SJSA1 (cell line): Measurements from ENCODE around the gene WEE1. TPM values are rescaled to one million over a fixed set of nuclear protein-coding genes. Genes with fewer than 3 reads are reported as not detected.

Experiments used
- DNase-seq, 2 experiments: peaks; one replicate each; pipeline ENCODE4 v3.0.0-alpha.2; 2015 to 2020; ENCODE audit warnings: low spot score in 2 of 2, low read depth in 1 of 2
- H3K27ac ChIP-seq: fragments of 250-450 bp; sonication (Bioruptor Pico); 2 replicates; pipeline ENCODE4 v1.5.1; 2020; ENCODE audit warnings: mild to moderate bottlenecking, moderate library complexity
- H3K27me3 ChIP-seq: fragments of 250-450 bp; sonication (Bioruptor Pico); replicated peaks from 2 replicates; pipeline ENCODE4 v1.5.1; 2020; ENCODE audit warnings: mild to moderate bottlenecking, moderate library complexity
- H3K36me3 ChIP-seq: fragments of 250-450 bp; sonication (Bioruptor Pico); 2 replicates; pipeline ENCODE4 v1.5.1; 2020; ENCODE audit warnings: mild to moderate bottlenecking
- H3K4me1 ChIP-seq: fragments of 250-450 bp; sonication (Bioruptor Pico); replicated peaks from 2 replicates; pipeline ENCODE4 v1.6.1; 2021; ENCODE audit warnings: mild to moderate bottlenecking
- H3K4me3 ChIP-seq: fragments of 250-450 bp; sonication (Bioruptor Pico); 2 replicates; pipeline ENCODE4 v1.5.1; 2020; ENCODE audit warnings: mild to moderate bottlenecking
- H3K9me3 ChIP-seq: fragments of 250-450 bp; sonication (Bioruptor Pico); replicated peaks from 2 replicates; pipeline ENCODE4 v1.5.1; 2020; ENCODE audit warnings: mild to moderate bottlenecking
- total RNA-seq: library from RNA; depleted of rRNA; stranded (reverse); fragments of >200 nt; shearing (Covaris generic); gene quantifications from 2 replicates; pipeline ENCODE4 v1.2.3, GENCODE V29; 2014

The WEE1 gene
- total RNA-seq, 1 experiment from 2014 or later = 44.3 TPM

DNA sequence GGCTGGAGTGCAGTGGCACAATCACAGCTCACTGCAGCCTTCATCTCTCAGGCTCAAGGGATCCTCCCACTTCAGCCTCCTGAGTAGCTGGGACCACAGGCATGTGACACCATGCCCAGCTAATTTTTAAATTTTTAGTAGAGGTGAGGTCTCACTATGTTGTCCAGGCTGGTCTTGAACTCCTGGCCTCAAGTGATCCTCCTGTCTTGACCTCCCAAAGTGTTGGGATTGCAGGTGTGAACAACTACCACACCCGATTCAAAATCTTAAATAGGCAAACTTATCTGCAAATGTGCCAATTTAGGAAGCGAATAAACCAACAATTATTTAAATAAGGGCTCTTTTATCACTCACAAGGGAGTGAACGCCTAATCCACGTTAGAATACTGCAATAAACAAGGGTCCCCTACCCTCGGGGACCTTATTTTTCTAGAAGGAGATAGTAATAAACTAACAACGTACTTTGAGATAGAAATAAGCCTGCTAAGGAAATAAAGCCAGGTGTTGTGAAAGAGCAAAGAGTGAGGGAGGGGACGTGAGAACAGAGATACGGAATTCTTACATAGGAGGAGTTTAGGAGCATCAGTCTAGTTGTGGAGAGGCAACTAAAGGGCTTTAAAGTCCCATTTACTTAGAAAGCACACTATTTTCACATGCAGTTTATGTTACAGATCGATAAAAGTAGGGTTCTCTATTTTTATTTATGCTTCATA lies 3.0 kb upstream of the WEE1 start:
- H3K36me3 ChIP-seq = peaks cover 15% of the 10 kb centered on the region
- peaks cover 46% of the 10 kb centered on the region for H3K4me1 ChIP-seq
- no peaks in the 10 kb centered on the region for H3K27me3 ChIP-seq
- no peak overlapping the region for H3K27ac ChIP-seq
- no peaks in the 10 kb centered on the region for H3K9me3 ChIP-seq
- no peak for DNase-seq
- no peak overlapping the region for H3K4me3 ChIP-seq

- Histone ChIP-seq H3K36me3 (peaks cover 22% of the 10 kb centered on the region), H3K27ac (peak overlapping the region; percentile 92; the same call in 1 of the 2 replicates), H3K4me3 (no peak overlapping the region), H3K9me3 (no peaks in the 10 kb centered on the region), H3K27me3 (no peaks in the 10 kb centered on the region), H3K4me1 (peaks cover 41% of the 10 kb centered on the region)
- no peak for DNase-seq
These were observed 2.3 kb upstream of the WEE1 start for GRCh38 chr11:9571071-9571762.

DNA sequence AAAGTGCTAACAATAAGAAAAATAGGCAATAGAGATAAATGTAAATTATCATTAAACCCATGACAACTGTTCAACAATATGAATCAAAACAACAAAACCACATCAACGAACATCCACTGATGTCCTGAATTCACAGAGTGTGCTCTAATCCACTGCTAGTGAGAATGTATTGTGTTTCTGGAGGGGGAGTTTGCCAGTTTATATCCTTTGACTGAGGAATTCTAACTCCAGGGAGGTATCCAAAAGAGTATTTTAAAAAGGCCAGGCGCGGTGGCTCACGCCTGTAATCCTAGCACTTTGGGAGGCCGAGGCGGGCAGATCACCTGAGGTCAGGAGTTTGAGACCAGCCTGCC lies 1.7 kb upstream of the WEE1 start:
- peak overlapping the region; percentile 92; the same call in 1 of the 2 replicates for H3K27ac ChIP-seq
- no peak for DNase-seq
- H3K4me1 ChIP-seq = peaks cover 36% of the 10 kb centered on the region
- no peaks in the 10 kb centered on the region for H3K27me3 ChIP-seq
- no peak overlapping the region for H3K4me3 ChIP-seq
- peaks cover 28% of the 10 kb centered on the region for H3K36me3 ChIP-seq
- no peaks in the 10 kb centered on the region for H3K9me3 ChIP-seq

DNA sequence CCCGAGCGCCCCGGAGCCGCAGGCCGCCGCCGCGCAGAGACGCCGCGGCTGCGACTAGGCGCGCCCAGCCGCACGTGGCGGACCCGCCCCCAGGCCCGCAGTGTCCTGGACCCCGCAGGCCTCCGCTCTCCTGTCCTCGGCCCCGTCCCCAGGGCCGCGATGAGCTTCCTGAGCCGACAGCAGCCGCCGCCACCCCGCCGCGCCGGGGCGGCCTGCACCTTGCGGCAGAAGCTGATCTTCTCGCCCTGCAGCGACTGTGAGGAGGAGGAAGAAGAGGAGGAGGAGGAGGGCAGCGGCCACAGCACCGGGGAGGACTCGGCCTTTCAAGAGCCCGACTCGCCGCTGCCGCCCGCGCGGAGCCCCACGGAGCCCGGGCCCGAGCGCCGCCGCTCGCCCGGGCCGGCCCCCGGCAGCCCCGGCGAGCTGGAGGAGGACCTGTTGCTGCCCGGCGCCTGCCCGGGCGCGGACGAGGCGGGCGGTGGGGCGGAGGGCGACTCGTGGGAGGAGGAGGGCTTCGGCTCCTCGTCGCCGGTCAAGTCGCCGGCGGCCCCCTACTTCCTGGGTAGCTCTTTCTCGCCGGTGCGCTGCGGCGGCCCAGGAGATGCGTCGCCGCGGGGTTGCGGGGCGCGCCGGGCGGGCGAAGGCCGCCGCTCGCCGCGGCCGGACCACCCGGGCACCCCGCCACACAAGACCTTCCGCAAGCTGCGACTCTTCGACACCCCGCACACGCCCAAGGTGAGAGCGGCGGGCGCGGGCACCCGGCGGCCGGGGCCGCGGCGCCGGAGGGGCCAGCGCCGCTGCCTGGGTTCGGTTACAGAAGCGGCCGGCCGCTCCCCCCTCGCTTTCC lies 528 bp downstream of the WEE1 start:
- Histone ChIP-seq H3K27ac (peak overlapping the region; percentile 91), H3K9me3 (no peaks in the 10 kb centered on the region), H3K36me3 (peaks cover 47% of the 10 kb centered on the region), H3K4me3 (peak overlapping the region; percentile 93), H3K27me3 (no peaks in the 10 kb centered on the region), H3K4me1 (peaks cover 18% of the 10 kb centered on the region)
- no peak for DNase-seq

DNA sequence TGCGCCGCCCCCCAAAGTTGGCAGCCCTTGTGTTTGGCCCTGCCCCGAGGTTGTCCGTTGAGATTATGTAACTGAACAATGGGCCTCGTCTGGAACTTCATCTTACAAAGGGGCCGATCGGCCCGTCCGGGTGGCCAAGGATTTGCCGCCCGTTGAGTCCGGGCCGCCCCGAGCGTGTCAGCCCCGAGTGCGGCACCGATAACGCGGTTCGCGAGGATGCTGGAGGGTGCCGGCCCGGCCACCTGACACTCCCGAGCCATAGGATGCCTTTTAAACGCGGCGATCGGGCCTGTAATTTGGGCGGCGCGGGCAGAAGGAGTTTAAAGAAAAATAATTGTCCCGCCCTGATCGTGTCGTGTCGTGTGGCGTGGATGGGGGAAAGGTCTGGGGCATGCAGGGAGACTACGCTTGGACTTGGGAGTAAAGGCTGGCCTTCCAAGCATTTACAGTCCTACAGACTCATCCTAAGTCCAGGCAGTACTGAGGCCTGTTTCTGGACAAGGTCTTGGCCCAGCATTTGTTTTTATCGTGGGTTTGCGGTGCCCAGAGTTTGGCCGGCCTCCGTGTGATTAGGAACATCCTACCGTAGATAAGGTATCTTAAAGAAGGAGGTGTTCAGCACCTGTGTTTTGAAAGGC lies 1.3 kb downstream of the WEE1 start:
- peaks cover 11% of the 10 kb centered on the region for H3K4me1 ChIP-seq
- H3K36me3 ChIP-seq = peaks cover 54% of the 10 kb centered on the region
- no peaks in the 10 kb centered on the region for H3K27me3 ChIP-seq
- peak overlapping the region; percentile 93 for H3K4me3 ChIP-seq
- H3K27ac ChIP-seq = peak overlapping the region; percentile 91
- H3K9me3 ChIP-seq = no peaks in the 10 kb centered on the region
- peak in 1 of 2 experiments; percentile 20 for DNase-seq

DNA sequence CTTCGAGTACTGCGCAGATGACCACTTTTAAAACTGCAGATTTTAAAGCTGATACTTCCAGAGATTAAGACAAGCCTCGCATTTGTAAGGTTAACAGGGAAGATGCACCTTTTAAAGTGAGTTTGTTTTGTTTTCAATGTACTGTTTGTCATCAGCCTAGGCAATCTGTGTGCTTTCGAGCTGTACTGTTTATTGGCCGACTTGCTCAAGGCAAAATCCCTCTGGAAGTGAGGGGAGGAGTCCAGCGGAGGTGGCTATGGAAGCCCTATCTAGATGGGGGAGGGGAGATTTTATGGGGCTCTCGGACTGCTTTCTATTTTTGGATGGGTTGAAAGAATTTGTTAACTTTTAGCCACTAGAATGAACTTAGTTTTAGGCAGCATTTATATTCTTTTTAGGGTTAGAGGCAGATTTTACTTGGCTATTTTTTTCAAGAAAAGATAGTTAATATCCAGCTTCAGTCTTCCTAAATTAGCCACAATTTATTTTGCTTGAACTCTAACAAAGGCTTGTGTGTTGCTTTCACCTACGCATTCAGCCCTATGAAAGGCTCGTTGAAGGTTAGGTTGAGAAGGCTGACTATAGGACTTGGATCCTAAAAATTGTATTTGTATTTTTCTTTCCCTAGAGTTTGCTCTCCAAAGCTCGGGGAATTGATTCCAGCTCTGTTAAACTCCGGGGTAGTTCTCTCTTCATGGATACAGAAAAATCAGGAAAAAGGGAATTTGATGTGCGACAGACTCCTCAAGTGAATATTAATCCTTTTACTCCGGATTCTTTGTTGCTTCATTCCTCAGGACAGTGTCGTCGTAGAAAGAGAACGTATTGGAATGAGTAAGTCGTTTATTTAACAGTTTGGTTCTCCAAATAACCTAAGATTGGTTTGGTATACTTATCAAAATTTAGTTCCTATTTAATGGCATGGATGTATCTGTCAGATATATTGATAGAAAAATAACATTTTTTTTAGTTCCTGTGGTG lies 2.1 kb downstream of the WEE1 start:
- Histone ChIP-seq H3K36me3 (peaks cover 61% of the 10 kb centered on the region), H3K4me3 (peak overlapping the region; percentile 93), H3K9me3 (no peaks in the 10 kb centered on the region), H3K27ac (peak overlapping the region; percentile 91), H3K4me1 (peaks cover 11% of the 10 kb centered on the region), H3K27me3 (no peaks in the 10 kb centered on the region)
- DNase-seq = peak; percentile 67 to 73

DNA sequence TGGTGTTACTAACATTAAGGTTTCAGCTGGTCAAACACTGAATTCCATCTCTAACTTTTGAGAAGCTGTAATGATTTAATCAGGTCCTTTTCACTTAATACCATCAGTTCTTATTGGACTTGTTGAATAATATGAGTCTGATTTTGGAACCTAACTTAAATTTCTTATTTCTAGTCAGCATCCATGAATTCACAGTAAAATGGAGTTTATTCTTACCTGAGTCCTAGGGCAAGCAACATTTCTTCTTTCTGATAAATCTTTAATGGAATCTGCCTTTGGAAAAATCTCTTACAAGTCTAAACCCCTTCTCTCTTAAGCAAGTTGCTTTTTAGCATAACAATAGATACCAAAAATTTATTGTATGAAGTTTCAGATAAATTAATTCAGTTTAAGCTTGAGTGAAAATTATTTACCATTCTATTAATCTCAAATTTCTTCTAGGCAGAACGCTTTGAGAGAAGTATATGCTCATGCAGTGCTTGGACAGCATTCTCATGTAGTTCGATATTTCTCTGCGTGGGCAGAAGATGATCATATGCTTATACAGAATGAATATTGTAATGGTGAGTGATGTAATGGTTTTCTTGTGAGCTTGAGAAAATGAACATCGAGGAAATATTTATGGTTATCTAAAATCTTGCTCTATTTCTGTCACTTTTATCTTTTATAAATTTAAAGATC lies 3.4 kb downstream of the WEE1 start:
- peak overlapping the region; percentile 91 for H3K27ac ChIP-seq
- H3K4me1 ChIP-seq = peaks cover 6% of the 10 kb centered on the region
- peaks cover 74% of the 10 kb centered on the region for H3K36me3 ChIP-seq
- H3K9me3 ChIP-seq = no peaks in the 10 kb centered on the region
- peak in 1 of 2 experiments; percentile 23 for DNase-seq
- peak overlapping the region; percentile 93 for H3K4me3 ChIP-seq
- no peaks in the 10 kb centered on the region for H3K27me3 ChIP-seq

DNA sequence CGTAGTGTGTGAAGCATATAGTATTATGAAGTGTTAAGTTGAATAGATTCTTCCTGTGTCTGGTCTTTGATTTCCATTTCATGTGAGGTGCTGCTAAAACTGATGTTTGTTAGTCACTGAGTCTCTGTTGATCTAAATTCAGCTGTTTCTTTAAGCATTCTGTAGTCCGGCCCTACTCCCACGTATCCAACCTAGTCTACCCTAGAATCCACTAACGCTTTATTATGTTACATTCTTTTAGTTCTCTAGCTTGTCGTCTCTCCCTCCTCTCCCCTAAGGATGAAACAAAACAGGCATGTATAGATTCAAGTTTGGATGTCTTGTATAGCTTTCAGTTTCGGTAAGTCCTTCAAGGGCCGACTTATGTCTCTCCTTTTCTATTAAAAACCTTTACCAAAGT lies 4.1 kb downstream of the WEE1 start:
- H3K4me1 ChIP-seq = no peaks in the 10 kb centered on the region; the same call in none of the 2 replicates
- H3K9me3 ChIP-seq = no peaks in the 10 kb centered on the region
- no peaks in the 10 kb centered on the region for H3K27me3 ChIP-seq
- peak overlapping the region; percentile 91 for H3K27ac ChIP-seq
- peaks cover 81% of the 10 kb centered on the region for H3K36me3 ChIP-seq
- DNase-seq = peak in 1 of 2 experiments; percentile 57
- peak overlapping the region; percentile 93 for H3K4me3 ChIP-seq

GRCh38 chr11:9580894-9581293 lies 7.4 kb downstream of the WEE1 start:
- H3K4me3 ChIP-seq = no peak overlapping the region
- H3K4me1 ChIP-seq = no peaks in the 10 kb centered on the region; the same call in 1 of the 2 replicates
- no peaks in the 10 kb centered on the region for H3K9me3 ChIP-seq
- no peak overlapping the region for H3K27ac ChIP-seq
- no peak for DNase-seq
- no peaks in the 10 kb centered on the region for H3K27me3 ChIP-seq
- H3K36me3 ChIP-seq = peaks cover 89% of the 10 kb centered on the region

GRCh38 chr11:9581556-9582161 lies 8.2 kb downstream of the WEE1 start:
- no peak for DNase-seq
- Histone ChIP-seq H3K4me3 (no peak overlapping the region), H3K36me3 (peaks cover 89% of the 10 kb centered on the region), H3K4me1 (no peaks in the 10 kb centered on the region; the same call in 1 of the 2 replicates), H3K9me3 (no peaks in the 10 kb centered on the region), H3K27me3 (no peaks in the 10 kb centered on the region), H3K27ac (no peak overlapping the region)

GRCh38 chr11:9590717-9591116 lies 17.2 kb downstream of the WEE1 start:
- H3K36me3 ChIP-seq = peaks cover 38% of the 10 kb centered on the region

More at GRCh38 chr11:9590717-9591116, 17.2 kb downstream of the WEE1 start:
- Histone ChIP-seq H3K4me1 (no peaks in the 10 kb centered on the region), H3K9me3 (no peaks in the 10 kb centered on the region), H3K4me3 (no peak overlapping the region), H3K27ac (no peak overlapping the region), H3K27me3 (no peaks in the 10 kb centered on the region)
- no peak for DNase-seq
